Stimulated activated CD8-positive, alpha-beta memory T cell treated with anti-CD3 and anti-CD28 coated beads, Interleukin-12 subunit alpha, Interleukin-12 subunit beta, amount 100 ng/mL, for 1 hour (primary cell): ENCODE measurements around the gene DYNC2H1.
"Not testable (repeated sequence)": the region's sequence is repeated elsewhere in the genome, so short reads cannot be mapped to it uniquely, and the experiment has no call there.

Source experiments
- DNase-seq: peaks from one replicate; pipeline ENCODE4 v3.0.0-alpha.2; 2020; ENCODE audit warnings: low read depth

Gene DYNC2H1

DNA sequence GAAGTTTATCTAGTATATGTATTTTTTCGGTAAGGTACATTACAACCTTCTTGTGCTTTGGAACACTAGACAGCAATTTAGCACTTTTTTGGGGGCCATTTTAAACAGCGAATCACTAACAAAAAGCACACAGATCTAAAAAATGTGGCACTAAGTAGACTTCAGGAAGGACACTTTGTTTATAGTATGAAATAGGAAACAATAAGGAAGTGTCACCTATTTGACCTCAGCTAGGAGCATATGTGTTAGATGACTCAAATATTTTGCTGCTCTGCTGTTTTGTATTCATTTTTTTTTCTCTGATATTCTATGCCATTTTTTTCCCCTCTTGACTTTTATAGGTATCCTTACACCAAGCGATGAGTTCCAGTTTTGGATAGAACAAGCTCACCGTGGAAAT lies 5.6 kb downstream of the DYNC2H1 start:
- DNase-seq: no peak

- no peak for DNase-seq
Measured at GRCh38 chr11:103125462-103125861, 16.2 kb downstream of the DYNC2H1 start.

- DNase-seq: not testable (repeated sequence)
Measured at GRCh38 chr11:103141986-103142385, 32.8 kb downstream of the DYNC2H1 start.

DNA sequence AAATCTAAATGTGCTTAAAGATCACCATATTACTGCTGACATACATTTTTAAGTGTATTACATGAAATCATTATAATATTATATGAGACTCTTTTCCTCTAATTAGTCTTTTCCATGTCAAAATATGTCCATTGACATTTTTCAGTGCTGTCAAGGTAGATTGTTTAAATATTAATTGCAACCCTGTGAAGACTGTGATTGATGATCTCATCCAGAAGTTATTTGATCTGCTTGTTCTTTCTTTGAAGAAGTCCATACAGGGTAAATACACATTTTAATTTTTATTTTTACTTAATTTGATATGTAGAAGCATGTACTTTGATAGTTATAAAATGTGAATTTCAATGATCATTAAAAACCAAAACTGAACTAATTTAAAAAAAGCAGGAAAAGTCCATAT lies 38.4 kb downstream of the DYNC2H1 start:
- no peak for DNase-seq

GRCh38 chr11:103157542-103157941 lies 48.3 kb downstream of the DYNC2H1 start:
- DNase-seq: no peak

GRCh38 chr11:103164093-103164796 lies 55.0 kb downstream of the DYNC2H1 start:
- DNase-seq: no peak

DNA sequence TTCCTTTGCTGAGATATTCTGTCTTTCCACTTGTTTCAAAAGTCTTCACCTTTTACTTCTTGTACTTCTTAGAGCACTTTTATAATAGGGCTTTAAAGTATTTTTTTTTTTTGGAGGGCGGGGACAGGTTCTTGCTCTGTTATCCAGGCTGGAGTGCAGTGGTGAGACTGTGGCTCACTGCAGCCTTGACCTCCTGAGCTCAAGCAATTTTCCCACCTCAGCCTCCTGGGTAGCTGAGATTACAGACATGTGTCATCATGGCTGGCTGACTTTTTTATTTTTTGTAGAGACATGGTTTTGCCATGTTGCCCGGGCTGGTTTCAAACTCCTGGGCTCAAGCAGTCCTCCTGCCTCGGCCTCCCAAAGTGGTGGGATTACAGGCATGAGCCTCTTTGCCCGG lies 57.9 kb downstream of the DYNC2H1 start:
- no peak for DNase-seq

GRCh38 chr11:103170865-103171264 lies 61.6 kb downstream of the DYNC2H1 start:
- no peak for DNase-seq

GRCh38 chr11:103175461-103176129 lies 66.4 kb downstream of the DYNC2H1 start:
- DNase-seq: no peak

- DNase-seq: no peak
Measured at GRCh38 chr11:103183981-103184611, 74.9 kb downstream of the DYNC2H1 start.

GRCh38 chr11:103202048-103202651 lies 92.9 kb downstream of the DYNC2H1 start:
- no peak for DNase-seq

GRCh38 chr11:103210543-103210942 lies 101.3 kb downstream of the DYNC2H1 start:
- no peak for DNase-seq

- no peak for DNase-seq
Measured at GRCh38 chr11:103215812-103216211, 106.6 kb downstream of the DYNC2H1 start.

DNA sequence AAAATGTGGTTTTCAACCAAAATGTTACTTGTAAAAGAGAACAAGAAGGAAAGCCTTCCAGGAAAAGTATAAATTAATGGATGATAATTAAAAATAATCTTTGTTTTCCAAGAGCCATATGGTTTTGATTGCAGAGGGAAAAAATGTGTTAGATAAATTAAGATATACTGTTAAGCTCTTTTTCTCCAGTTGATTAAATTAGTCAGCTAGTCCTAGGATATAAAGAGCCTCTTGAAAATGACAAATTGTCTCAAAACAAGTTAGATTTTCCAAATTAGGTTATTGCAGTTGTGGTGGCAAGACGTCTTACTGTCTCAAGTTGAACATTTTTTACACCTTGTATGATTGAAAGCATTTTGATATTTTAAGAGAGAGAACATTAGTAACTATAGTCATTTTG lies 110.9 kb downstream of the DYNC2H1 start:
- no peak for DNase-seq

- no peak for DNase-seq
Measured at GRCh38 chr11:103222806-103223205, 113.6 kb downstream of the DYNC2H1 start.

DNA sequence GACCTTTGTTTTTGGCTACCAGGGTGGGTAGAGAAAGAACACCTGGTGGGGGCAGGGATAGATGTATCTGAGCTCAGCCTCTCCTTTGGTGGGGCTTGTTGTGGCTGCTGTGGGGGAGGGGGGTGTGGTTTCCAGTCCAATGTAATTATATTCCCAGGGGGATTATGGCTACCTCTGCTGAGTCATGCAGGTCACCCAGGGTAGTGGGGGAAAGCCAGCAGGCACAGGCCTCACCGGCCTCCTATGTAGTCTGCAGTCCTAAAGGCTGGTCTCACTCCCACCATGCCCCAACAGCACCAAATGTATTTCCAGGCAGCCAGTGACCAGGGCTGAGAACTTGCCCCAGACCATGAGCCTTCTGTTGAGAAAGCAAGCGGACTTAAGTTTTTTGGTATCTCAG lies 119.6 kb downstream of the DYNC2H1 start:
- DNase-seq: no peak

GRCh38 chr11:103234974-103235373 lies 125.7 kb downstream of the DYNC2H1 start:
- no peak for DNase-seq

DNA sequence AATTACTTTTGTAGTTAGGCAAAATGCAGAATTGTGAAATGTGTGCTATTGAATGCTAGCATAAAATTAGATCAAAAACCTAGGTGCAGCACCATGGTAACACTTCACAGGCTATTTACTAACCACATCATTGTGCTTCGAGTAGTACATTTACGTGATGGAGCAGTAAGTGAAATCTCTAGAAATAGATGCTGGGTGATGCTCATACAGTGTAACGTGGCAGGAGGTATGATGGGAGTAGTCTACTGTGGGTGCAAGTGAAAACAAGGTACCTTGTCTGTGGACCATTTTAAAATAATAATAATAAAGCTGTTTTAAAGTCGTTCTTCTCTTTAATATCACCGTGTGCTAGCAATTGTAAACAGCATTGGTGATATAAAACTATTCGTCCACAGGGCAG lies 132.3 kb downstream of the DYNC2H1 start:
- DNase-seq: no peak

GRCh38 chr11:103254123-103254522 lies 144.9 kb downstream of the DYNC2H1 start:
- no peak for DNase-seq

- DNase-seq: no peak
Measured at GRCh38 chr11:103257360-103257759, 148.1 kb downstream of the DYNC2H1 start.

DNA sequence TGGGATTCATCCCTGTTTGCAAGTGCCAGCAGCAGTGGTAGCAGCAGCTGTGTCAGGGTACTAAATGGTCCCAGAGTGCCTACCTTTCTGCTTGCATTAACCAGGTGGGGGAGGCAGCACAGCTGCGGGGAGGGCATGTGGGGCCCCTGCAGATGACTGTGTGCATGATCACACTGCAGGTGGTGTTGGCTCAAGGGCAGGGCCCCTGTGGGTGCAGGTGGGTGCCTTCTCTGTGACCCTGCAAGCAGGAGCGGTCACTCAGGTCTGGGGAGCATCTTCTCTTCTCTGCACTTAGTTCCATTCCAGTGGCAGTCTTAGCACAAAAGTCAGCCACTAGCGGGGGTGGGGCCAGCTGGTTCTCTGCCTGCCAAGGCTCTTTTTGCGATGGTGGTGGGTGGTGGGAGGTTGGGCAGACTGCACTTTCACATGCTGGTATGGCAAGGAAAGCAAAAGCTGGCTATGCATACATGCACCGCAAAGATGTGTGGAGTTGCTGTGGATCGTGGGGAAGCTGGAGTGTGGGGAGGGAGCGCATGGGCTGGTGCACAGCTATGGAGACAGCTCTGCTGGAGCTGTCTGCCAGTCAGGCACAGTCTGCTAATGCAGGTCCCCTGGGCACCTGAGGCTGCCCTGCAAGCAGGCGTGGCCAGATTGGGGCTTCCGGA lies 157.1 kb downstream of the DYNC2H1 start:
- DNase-seq: no peak

- no peak for DNase-seq
Measured at GRCh38 chr11:103272876-103273275, 163.7 kb downstream of the DYNC2H1 start.
